PC-9 (cell line): ENCODE measurements around the gene MUC5AC. TPM values are rescaled to one million over a fixed set of nuclear protein-coding genes. Genes with fewer than 3 reads are reported as not detected.

ENCODE experiments used
- BruUV-seq: library from RNA; stranded (reverse); fragments of 400-500 nt; replicated peaks from 2 replicates; lab custom pipeline; 2021; lab: Mats Ljungman, UMichigan
- CTCF ChIA-PET: fragments of 300-600 bp; sonication (Branson Sonifier 250); formaldehyde crosslinking; loops from one replicate; lab custom pipeline; 2022; ENCODE audit warnings: antibody characterized with exemption; lab: Charles Lee
- POLR2A ChIA-PET: fragments of 300-600 bp; sonication (Branson Sonifier 250); formaldehyde crosslinking; loops from one replicate; lab custom pipeline; 2022; ENCODE audit warnings: antibody characterized with exemption; ENCODE audit not compliant: unreplicated experiment; lab: Charles Lee
- DNase-seq, 2 experiments: peaks; one replicate each; pipeline versions ENCODE4 v3.0.0 to v3.0.0-alpha.2; 2015 to 2022; ENCODE audit warnings: mixed read lengths in 1 of 2
- H2AFZ ChIP-seq: fragments of 200-600 bp; sonication (generic); 2 replicates; pipeline ENCODE4 v1.8.1; 2017; ENCODE audit warnings: antibody characterized with exemption
- H3F3A ChIP-seq: fragments of 200-600 bp; sonication (generic); 2 replicates; pipeline ENCODE4 v1.8.1; 2017; ENCODE audit warnings: antibody characterized with exemption, mild to moderate bottlenecking, low read depth; ENCODE audit not compliant: insufficient read depth
- H3K27ac ChIP-seq: fragments of 200-600 bp; sonication (generic); 2 replicates; pipeline ENCODE4 v1.6.1; 2016; ENCODE audit warnings: mixed run types
- H3K27me3 ChIP-seq: fragments of 200-600 bp; sonication (generic); 2 replicates; pipeline ENCODE4 v1.6.1; 2016; ENCODE audit warnings: low read depth, mixed run types; ENCODE audit not compliant: insufficient read depth
- H3K36me3 ChIP-seq: fragments of 200-600 bp; sonication (generic); 2 replicates; pipeline ENCODE4 v1.6.1; 2016; ENCODE audit warnings: low read depth, mixed run types
- H3K4me1 ChIP-seq: fragments of 200-600 bp; sonication (generic); replicated peaks from 2 replicates; pipeline ENCODE4 v1.6.1; 2016; ENCODE audit warnings: mixed run types; ENCODE audit not compliant: insufficient read depth
- H3K4me2 ChIP-seq: fragments of 200-600 bp; sonication (generic); 2 replicates; pipeline ENCODE4 v1.6.1; 2017; ENCODE audit warnings: mixed run types
- H3K4me3 ChIP-seq: fragments of 200-600 bp; sonication (generic); 2 replicates; pipeline ENCODE4 v1.6.1; 2016; ENCODE audit warnings: mixed run types
- H3K79me2 ChIP-seq: fragments of 200-600 bp; sonication (generic); 2 replicates; pipeline ENCODE4 v1.6.1; 2017; ENCODE audit warnings: low read depth, mixed run types
- H3K9me2 ChIP-seq: fragments of 200-600 bp; sonication (generic); 2 replicates; pipeline ENCODE4 v1.8.1; 2017; ENCODE audit warnings: mild to moderate bottlenecking; ENCODE audit not compliant: insufficient read depth
- H3K9me3 ChIP-seq: fragments of 200-600 bp; sonication (generic); 2 replicates; pipeline ENCODE4 v1.8.1; 2016; ENCODE audit warnings: low read depth; ENCODE audit not compliant: insufficient read depth
- H4K20me1 ChIP-seq: fragments of 200-600 bp; sonication (generic); 2 replicates; pipeline ENCODE4 v1.8.1; 2017; ENCODE audit not compliant: insufficient read depth
- CTCF ChIP-seq: fragments of 200-600 bp; sonication (generic); conservative IDR thresholded peaks from 2 replicates; pipeline ENCODE4 v1.6.1; 2017; ENCODE audit warnings: mixed run types, antibody characterized with exemption, mild to moderate bottlenecking, moderate library complexity
- EZH2 ChIP-seq: fragments of 200-600 bp; sonication (generic); IDR thresholded peaks from 2 replicates; pipeline ENCODE4 v1.8.0; 2017; ENCODE audit warnings: antibody characterized with exemption, low read depth
- intact Hi-C: fragments of 100-400 bp; cut with micrococcal nuclease; formaldehyde crosslinking; loops from one replicate; pipeline ENCODE4 v1.10.0; 2022; ENCODE audit not compliant: unreplicated experiment
- total RNA-seq: library from RNA; stranded (reverse); gene quantifications from 2 replicates; pipeline ENCODE4 v1.2.3, GENCODE V29; 2021

MUC5AC gene
- total RNA-seq, 1 experiment from 2014 or later = 0.09 TPM

GRCh38 chr11:1230121-1230455 is 72.3 kb downstream of the MUC5AC start:
- BruUV-seq = no TSS peak
- no peak overlapping the region for H3K4me3 ChIP-seq
- H3F3A ChIP-seq = no peaks in the 10 kb centered on the region
- intact Hi-C loops = no loop called here
- POLR2A ChIA-PET = no interaction called here
- no peak for DNase-seq
- H4K20me1 ChIP-seq = no peaks in the 10 kb centered on the region
- no peak for TF ChIP-seq CTCF
- TF ChIP-seq EZH2 = no peak
- CTCF ChIA-PET = no interaction called here
- H3K27ac ChIP-seq = no peak overlapping the region
- no peaks in the 10 kb centered on the region for H3K27me3 ChIP-seq
- H3K9me2 ChIP-seq = no peaks in the 10 kb centered on the region
- no peak overlapping the region for H3K4me2 ChIP-seq
- no peaks in the 10 kb centered on the region for H3K36me3 ChIP-seq
- H3K79me2 ChIP-seq = 0 out of 2 replicates have a peak, but pooled peaks cover under 1% of the 10 kb centered on the region
- no peaks in the 10 kb centered on the region for H3K9me3 ChIP-seq
- H2AFZ ChIP-seq = no peak overlapping the region
- H3K4me1 ChIP-seq = peaks cover 7% of the 10 kb centered on the region

DNA sequence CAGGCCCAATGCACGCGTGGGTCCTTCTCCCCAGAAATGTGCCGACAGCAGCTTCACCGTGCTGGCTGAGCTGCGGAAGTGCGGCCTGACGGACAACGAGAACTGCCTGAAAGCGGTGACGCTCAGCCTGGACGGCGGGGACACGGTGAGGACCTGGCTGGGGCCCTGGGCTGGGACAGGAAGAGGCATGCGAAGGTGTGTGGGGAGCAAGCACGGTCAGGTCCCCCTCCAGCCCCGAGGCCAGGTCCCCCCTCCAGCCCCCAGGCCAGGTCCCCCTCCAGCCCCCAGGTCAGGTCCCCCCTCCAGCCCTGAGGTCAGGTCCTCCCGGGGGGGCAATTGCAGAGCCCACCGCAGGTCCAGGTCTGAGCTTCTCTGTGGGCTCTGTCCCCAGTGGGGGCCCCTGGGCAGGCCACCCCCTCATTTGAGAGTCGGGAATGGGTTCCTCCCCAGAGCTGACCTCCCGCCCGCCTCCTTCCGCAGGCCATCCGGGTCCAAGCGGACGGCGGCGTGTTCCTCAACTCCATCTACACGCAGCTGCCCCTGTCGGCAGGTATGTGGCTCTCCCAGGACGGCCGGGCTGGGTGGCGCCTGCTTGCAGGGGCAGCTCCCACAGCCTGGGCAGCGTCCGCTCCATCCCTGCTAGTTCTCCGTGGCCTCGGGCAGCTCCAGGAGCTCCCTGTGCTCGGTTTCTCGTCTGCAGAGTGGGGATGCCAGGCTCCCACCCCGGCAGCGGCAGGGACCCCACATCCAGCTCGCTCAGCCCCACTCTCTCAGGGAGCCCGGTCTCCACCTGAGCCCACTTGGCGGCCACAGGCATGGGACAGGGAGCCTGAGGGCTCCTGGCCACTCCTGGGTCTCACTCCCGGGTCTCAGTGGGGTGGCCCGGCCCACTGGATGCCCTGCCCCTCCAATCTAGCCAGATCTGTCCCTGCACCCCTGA is 73.0 kb downstream of the MUC5AC start:
- no peak for DNase-seq
- Histone ChIP-seq H3K4me3 (no peak overlapping the region), H2AFZ (no peak overlapping the region), H4K20me1 (no peaks in the 10 kb centered on the region), H3K9me2 (no peaks in the 10 kb centered on the region), H3K4me1 (peaks cover 7% of the 10 kb centered on the region), H3K9me3 (no peaks in the 10 kb centered on the region), H3K36me3 (no peaks in the 10 kb centered on the region), H3F3A (no peaks in the 10 kb centered on the region), H3K27me3 (no peaks in the 10 kb centered on the region), H3K79me2 (no peaks in the 10 kb centered on the region), H3K27ac (no peak overlapping the region), H3K4me2 (no peak overlapping the region)
- intact Hi-C loops = no loop called here
- no TSS peak for BruUV-seq
- ChIA-PET CTCF (interaction anchor here (0.7 kb wide), 1 partner anchor 114 kb away, joined by 5 read pairs; no protein-coding TSS in a partner anchor), POLR2A (no interaction called here)
- TF ChIP-seq CTCF (no peak), EZH2 (no peak)

DNA sequence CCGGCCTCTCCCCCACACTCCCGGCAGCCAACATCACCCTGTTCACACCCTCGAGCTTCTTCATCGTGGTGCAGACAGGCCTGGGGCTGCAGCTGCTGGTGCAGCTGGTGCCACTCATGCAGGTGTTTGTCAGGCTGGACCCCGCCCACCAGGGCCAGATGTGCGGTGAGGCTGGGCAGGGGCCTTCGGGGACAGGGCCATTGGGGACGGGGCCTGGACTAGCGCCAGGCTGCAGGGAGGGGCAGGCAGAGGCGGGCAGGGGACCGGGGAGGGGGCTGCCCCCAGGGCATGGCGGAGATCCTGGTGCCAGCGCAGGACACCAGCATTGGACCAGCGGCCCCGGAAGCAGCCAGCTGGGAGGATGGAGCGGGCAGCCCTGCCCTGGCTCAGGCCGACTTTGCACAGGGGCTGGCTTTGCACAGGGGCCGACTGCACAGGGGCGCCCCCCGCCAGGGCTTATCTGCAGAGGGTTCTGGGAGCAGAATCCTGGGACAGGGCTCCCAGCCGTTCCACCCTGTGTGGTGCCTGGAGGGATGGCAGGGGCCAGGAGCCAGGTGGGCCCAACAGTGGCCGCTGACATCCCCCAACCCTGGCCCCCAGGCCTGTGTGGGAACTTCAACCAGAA is 73.8 kb downstream of the MUC5AC start:
- no peak for TF ChIP-seq CTCF
- no peak for TF ChIP-seq EZH2
- BruUV-seq = no TSS peak
- Histone ChIP-seq H4K20me1 (no peaks in the 10 kb centered on the region), H3K27me3 (no peaks in the 10 kb centered on the region), H2AFZ (no peak overlapping the region), H3K4me2 (no peak overlapping the region), H3K9me2 (no peaks in the 10 kb centered on the region), H3F3A (no peaks in the 10 kb centered on the region), H3K27ac (no peak overlapping the region), H3K4me3 (no peak overlapping the region), H3K36me3 (no peaks in the 10 kb centered on the region), H3K79me2 (no peaks in the 10 kb centered on the region), H3K4me1 (peaks cover 7% of the 10 kb centered on the region), H3K9me3 (no peaks in the 10 kb centered on the region)
- CTCF ChIA-PET = interaction anchor here (0.7 kb wide), 1 partner anchor 115 kb away, joined by 5 read pairs; no protein-coding TSS in a partner anchor
- intact Hi-C loops = loop anchor here (2.0 kb wide), 1 partner anchor 117 kb away; no protein-coding TSS in a partner anchor
- POLR2A ChIA-PET = no interaction called here
- no peak for DNase-seq
